ACHN (cell line): ENCODE data around the gene FBXO2.
A peak's percentile ranks its signal among the peaks of the same experiment; 100 is the strongest.

Experiments used
- DNase-seq: peaks from one replicate; pipeline ENCODE4 v3.0.0-alpha.2; 2015
- in situ Hi-C: cut with HindIII; loops from 2 replicates; pipeline ENCODE4 v1.10.0; 2017; ENCODE audit warnings: low sequenced_read_pairs, low pct_ligation_motif_present, low pct_unique_long_range_greater_than_20kb

FBXO2 gene

DNA sequence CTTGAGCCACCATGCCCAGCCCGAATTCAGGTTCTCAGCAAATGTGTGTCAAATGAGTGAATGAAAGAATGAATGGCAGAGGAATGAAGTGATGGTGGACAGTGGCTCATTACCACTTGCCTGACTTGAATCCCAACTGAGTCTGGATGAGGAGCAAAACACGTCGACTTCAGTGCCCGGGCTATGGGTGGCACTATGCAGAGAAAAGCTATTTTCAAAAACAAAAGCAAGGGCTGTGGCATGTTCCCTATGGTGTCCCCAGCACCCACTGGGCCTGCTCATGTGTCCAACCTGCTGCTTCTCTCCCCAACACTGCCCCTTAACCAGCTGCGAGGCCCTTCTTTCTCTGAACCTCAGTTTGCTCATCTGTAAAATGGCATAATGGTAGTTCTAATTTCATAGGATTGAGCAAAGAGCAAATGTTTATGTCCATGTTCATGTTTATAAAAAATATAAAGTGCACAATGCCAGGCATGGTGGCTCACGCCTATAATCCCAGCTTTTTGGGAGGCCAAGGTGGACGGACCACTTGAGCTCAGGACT is 31.1 kb upstream of the FBXO2 start:
- in situ Hi-C loops, result no loop called here
- no peak for DNase-seq

DNA sequence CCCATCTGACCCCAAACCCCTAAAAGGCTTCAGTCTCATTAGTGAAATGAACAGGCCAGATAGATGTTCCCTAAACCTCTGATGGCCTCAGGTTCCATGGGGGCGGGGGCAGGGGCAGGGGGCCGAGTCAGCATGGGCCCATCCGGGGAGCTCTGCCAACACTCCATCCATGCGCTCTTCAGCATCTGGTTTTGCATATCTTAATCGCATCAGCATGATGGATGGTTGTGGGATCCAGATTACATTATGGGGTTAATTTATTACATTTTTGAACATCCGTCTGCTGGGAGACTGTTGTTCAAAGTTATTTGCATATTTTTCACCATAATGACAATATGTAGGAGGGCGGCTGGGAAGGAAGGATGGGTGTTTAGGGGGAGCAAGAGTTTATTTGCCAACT is 29.8 kb upstream of the FBXO2 start:
- in situ Hi-C loops, result no loop called here
- DNase-seq, result no peak

DNA sequence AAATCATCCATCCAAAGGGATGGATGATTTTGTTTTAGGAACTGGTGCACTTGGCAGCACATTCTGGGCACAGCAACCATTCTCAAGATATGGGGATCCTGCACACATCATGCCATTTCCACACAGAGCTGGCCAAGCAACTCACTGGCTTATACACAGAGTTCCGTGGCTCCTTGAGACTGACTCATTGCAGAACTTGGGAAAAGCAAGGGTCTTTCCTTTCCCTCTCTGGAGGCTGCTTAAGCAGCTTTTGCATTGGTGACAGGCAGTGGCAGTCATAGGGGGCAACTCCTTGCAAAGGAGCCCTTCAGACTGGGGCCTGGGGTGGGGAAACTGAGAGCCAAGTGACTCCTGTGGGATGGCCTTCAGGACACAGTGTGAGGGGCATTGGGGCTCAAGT is 28.6 kb upstream of the FBXO2 start:
- in situ Hi-C loops, result no loop called here
- DNase-seq, result no peak

DNA sequence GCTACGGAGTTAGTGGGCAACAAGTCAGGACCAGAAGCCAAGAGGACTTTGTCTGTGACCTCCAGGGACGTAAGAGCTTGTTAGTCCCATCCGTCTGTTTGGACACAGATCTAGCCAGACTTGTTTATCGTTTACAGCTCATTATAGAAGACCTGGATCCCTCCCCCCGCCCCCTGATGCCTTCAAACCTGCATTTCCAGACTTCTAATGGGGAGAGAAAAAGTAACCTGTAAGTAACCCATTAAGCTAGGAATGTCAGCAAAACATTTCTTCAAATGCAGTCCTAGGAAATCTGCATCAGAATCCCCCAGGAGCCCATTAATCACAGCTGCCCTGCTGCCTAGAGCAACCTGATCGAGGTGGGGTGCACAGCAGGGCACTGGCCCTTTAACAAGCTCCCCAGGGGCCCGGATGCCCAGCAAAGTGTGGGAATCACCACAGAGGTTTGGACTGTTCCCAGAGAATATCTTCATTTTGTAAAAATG is 28.1 kb upstream of the FBXO2 start:
- DNase-seq, result no peak
- in situ Hi-C loops, result no loop called here

DNA sequence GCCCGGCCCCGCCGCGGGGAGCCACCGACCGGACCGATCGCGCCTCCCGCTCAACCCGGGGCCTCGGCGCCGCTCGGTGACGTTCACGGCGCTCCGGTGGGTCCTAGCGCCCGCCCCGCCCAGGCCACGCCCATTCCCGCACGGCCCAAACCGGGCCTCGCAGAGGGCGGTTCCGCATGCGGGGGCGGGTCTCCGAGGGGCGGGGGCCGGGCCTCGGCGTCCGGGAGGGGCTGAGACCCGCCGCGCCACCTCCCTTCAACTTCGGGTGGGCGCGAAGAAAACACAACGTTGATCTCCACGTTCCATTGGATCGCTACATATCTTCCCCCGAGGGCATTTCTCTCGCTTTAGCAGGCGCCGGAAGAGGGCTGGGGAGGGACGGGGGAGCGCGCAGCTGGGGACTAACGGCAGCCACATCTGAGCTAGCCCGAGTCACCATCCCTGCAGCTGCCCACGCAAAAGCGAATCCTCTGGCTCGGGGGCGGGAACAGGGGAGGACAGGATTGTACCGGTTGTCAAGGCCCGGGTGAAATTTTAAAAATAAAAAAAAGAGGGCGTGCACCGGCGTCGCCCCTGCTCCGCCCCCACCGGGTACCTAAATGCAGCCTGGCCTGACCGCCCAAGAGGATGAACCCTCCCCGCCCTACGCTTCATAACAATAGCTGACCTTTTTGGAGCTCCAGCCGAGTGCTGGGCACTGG is 27.0 kb upstream of the FBXO2 start, which contains the start of gene MAD2L2:
TSS of gene MAD2L2 (minus strand) at position 78 of the 701 bp plus-strand sequence. CDS start 547 bp downstream, outside the sequence.
- in situ Hi-C loops, result no loop called here
- DNase-seq, result peak; percentile 76

DNA sequence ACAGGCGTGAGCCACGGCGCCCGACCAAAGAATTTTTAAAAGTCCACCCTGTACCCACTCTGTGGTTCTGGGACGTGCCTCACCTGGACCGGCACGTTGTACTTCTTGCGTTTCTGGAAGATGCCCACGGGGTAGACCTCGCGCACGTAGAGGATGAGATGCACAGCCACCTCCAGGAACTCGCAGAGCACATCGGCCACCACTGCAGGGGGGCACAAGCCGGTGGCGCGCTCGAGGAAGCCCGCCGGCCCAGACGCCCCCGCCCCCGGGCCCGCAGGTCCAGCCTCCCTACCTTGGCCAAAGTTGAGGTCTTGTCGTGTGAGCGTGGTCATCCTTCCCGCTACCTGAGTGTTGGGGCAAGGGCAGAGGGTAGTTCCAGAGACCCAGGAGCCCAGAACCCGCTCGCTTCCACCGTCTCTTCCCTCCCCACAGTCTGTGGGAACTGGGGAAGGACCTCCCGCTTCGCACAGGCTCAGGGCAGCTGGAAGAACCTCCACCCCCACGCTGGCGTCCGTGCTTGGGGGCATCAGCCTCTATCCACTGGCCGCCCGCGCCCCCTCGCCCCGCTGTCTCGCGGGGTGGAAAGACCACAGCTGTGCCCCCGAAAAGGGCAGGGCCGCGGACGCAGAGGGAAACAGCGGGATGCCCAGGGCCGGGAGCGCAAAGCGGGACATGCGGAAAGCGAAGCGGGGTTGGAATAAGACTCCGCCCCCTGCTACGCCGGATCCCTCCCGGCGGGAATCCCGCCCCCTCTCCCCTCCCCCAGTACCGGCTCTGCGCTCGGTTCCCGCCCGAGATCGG is 26.2 kb upstream of the FBXO2 start:
- DNase-seq, result no peak
- in situ Hi-C loops, result no loop called here

DNA sequence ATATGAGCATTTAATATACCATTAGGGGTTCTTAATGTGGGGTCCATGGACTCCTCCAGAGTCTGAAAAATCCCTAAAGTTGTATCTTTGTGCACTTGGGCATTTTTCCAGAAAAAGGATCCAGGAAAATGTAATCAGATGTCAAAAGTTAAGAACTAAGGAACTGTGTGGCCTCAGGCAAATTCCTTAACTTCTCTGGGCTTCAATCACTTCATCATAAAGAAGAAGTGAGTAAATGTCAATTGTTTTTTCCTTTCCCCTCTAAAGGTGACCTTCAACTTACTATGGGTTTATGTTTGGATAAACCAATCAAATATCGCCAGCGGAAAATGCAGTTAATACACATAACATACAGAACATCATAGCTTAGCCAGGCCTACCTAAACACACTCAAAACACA is 24.2 kb upstream of the FBXO2 start:
- no peak for DNase-seq
- in situ Hi-C loops, result no loop called here

DNA sequence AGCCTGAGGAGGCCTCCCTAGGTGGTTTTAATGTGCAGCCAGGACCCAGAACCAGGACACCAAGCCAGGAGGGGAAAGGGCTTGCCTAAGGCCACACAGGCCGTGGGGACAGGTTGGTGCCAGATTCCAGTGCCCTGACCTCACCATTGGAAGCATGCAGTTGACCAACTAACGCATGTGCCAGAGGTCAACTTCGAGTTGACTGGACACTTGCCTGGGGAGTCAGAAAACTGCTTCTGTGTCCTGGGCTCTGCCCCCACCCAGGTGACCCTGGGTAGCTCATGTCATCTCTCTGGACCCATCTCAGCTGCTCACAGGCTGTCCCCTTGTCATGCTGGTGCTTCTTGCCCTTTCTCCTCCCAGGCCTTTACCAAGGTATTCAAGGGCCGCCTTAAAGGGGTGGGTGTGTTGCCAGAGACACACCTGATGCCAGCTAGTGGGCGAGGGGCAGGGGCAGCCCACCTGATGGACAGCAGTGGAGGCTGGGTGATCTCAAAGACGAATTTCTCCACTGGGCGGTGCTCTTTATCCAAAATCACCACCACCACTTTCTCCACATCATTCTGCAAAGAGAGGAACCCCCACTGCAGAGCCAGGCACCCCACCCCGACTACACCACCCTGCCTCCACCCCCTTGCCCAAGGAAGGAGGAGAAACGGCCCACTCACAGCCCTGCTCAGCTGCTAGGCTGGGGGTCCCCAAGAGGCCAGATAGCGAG is 22.3 kb upstream of the FBXO2 start:
- in situ Hi-C loops, result no loop called here
- DNase-seq, result no peak

DNA sequence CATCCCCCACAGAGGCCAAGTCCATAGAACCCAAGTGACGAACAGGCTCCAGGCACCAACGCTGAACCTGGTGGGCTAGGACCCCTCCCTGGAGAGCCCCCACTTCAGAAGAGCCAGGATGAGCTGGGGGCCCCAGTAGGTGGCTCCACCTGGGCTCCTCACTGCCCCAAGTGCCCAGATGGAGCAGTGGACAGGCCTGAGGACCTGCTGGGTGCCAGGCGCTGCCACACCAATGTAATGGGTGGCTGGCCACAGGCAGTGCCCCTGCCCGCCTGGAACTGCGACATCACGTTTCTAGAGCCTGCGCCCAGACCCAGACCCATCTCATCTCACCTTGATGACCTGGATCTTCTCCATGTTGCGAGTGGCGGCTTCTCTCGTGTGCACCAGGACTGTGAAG is 21.1 kb upstream of the FBXO2 start:
- in situ Hi-C loops, result no loop called here

DNA sequence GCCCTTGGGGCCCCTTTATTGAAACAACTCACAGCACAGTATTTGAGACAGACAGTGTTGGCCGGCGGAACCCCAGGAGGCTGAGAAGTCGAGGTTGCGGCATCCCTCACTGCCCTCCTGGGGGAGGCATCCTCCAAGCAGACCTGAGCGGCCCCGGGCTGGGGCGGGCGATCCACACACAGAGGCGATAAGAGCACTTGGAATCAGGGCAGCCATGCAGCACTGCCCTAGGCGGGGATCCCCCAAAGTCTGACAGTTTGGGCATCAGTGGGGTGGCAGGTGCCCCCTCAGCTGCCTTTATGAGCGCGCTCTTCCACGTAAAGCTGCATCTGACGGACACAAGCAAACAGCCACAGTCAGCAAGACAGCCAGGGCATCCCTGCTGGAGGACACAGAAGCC is 20.3 kb upstream of the FBXO2 start:
- in situ Hi-C loops, result no loop called here

More for the DNA sequence above, 21.1 kb upstream of the FBXO2 start:
- DNase-seq, result no peak

DNA sequence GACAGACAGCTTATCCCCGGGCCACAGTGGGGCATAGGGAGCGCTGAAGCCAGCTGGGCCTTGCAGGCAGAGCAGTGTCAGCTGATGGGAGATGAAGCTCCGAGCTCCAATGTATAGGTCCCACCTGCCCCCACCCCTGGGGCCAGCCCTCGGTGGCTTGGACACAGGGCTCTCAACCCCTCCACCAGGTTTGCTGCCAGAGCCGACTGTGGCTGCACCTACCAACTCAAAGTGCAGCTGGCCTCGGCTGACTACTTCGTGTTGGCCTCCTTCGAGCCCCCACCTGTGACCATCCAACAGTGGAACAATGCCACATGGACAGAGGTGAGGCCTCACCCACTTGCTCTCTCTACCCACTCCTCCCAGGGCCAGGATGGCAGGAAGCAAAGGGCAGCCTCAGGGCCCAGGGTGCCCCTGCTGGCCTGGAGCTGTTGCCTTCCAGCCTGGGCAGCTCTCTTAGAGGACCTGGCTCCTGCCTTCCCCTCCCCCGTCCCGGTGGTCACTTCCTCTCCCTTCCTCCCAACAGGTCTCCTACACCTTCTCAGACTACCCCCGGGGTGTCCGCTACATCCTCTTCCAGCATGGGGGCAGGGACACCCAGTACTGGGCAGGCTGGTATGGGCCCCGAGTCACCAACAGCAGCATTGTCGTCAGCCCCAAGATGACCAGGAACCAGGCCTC is 19.0 kb upstream of the FBXO2 start:
- no peak for DNase-seq
- in situ Hi-C loops, result no loop called here

More for the DNA sequence above, 20.3 kb upstream of the FBXO2 start:
- no peak for DNase-seq

DNA sequence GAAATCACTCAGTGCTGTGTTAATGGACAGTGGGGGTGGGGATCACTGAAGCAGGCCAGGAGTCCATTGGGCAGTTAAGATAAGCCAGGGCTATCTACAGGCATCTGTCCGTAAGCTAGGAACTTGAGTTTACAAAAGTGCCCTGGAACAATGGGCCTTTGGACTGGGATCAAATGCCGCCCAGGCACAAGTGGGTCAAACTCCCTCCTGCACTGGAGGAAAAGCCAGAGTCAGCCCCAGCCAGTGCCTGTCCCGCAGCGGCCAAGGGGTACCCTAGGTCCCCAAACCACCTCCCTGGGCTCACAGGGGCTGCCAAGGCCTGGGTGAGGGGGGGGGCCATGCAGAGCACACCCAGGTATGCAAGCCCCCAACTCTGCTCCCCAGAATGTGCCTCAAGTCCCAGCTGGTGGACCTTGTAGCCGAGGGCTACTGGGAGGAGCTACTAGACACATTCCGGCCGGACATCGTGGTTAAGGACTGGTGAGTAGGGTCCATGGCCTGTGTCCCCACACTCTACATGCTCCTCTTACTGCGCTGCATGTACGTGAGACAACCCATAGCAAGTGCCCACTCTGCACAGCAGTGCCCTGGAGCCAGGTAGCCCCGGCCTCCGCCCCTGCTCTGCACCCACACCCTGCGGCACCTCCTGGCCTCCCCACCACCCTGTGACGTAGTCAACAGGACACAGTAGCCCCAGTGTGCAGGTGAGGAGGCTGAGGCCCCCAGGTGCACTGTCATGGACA is 17.5 kb upstream of the FBXO2 start:
- in situ Hi-C loops, result no loop called here
- DNase-seq, result no peak

DNA sequence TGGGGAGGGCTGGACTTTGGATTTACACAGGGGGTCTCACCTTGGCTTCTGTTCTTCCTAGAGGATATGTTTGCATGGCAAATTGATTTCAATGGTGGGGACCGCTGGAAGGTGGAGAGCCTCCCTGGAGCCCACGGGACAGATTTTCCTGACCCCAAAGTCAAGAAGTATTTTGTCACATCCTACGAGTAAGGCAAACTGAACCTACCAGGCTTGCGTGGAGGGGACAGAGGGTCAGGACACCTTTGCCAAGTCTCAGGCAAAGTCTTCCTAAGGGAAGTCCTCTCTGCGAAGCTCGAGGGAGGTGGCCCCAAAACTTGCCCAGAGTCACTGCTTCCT is 16.9 kb upstream of the FBXO2 start:
- DNase-seq, result no peak
- in situ Hi-C loops, result no loop called here

DNA sequence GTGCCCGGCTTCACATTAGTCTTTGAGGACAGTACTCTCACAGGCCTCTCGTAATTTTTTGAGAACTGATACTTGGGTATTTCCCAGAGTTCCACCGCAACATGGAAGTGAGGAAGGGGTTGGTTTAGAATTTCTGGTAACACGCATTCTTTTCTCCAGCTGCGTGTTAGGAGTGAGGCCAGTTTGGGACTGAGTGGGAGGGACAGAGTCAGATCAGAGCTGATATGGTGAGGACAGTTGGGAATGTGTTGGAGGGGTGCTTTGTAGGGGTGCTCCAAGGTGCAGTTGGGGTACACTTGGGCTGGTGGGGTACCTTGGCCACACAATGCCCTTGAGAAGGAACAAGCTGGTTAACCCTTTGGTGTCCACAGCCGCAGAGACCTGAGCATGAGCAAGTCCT is 16.5 kb upstream of the FBXO2 start:
- DNase-seq, result no peak
- in situ Hi-C loops, result no loop called here

DNA sequence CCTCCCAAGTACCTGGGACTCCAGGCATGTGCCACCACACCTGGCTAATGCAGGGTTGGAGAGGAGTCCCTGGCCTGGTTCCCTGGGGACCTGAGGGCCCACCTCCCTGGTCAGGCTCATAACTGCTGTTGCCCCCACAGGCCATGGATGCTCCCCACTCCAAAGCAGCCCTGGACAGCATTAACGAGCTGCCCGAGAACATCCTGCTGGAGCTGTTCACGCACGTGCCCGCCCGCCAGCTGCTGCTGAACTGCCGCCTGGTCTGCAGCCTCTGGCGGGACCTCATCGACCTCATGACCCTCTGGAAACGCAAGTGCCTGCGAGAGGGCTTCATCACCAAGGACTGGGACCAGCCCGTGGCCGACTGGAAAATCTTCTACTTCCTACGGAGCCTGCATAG is 14.3 kb upstream of the FBXO2 start:
- in situ Hi-C loops, result no loop called here
- no peak for DNase-seq

DNA sequence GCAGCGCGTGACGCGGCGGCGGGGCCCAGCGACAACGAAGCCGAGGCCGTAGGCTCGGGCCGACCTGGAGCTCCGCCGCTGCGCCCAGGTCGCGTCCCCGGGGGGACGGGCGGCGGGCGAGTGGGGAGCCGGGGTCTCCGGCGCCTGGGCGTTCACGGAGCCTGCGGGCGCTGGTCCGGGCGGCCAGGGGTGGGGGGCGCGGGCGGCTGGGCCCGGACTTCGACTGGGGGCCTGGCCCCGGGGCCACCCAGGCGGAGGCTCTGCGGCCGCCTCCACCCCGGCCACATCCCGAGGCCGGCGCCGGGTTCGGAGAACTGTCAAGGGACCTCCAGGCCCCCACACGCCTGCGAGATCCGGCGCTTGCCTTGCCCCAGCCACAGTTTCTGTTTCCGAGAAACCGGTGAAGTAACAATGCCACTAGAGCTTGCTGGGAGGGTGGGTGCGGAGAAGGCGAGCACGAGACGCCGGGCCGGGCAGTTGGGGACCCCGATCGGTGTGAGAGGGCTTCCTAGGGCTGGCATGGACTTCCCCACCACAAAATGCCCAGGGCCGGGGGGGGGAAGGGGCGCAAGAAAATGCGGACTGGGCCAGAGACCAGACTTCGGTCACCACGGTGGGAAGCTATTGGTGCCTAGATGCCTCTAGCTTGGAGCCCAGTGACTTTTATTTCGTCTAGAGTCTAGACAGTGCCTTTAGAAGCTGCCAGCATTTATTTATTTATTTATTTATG is 10.3 kb upstream of the FBXO2 start:
- no peak for DNase-seq
- in situ Hi-C loops, result no loop called here

DNA sequence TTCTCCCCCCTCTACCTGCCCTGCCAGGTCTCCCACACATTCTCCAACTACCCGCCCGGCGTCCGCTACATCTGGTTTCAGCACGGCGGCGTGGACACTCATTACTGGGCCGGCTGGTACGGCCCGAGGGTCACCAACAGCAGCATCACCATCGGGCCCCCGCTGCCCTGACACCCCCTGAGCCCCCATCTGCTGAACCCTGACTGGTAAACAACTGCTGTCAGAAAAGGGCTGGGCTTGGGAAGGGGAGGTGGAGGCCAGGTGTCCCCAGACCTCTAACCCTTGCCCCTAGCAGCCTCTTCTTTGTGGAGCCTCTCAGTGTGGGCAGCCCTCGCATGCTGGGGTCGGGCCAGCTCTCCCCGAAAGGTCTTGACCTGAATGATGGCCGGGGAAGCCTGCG is 6.9 kb upstream of the FBXO2 start:
- DNase-seq, result no peak
- in situ Hi-C loops, result no loop called here
